ENCODE measurements around the gene ADGRE1. TPM values are rescaled to one million over a fixed set of nuclear protein-coding genes. Genes with fewer than 3 reads are reported as not detected.

ADGRE1 gene, protein sequence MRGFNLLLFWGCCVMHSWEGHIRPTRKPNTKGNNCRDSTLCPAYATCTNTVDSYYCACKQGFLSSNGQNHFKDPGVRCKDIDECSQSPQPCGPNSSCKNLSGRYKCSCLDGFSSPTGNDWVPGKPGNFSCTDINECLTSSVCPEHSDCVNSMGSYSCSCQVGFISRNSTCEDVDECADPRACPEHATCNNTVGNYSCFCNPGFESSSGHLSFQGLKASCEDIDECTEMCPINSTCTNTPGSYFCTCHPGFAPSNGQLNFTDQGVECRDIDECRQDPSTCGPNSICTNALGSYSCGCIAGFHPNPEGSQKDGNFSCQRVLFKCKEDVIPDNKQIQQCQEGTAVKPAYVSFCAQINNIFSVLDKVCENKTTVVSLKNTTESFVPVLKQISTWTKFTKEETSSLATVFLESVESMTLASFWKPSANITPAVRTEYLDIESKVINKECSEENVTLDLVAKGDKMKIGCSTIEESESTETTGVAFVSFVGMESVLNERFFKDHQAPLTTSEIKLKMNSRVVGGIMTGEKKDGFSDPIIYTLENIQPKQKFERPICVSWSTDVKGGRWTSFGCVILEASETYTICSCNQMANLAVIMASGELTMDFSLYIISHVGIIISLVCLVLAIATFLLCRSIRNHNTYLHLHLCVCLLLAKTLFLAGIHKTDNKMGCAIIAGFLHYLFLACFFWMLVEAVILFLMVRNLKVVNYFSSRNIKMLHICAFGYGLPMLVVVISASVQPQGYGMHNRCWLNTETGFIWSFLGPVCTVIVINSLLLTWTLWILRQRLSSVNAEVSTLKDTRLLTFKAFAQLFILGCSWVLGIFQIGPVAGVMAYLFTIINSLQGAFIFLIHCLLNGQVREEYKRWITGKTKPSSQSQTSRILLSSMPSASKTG
- total RNA-seq: 1 to 10 TPM; 2.2 to 3.1 (median 2.7) TPM

DNA sequence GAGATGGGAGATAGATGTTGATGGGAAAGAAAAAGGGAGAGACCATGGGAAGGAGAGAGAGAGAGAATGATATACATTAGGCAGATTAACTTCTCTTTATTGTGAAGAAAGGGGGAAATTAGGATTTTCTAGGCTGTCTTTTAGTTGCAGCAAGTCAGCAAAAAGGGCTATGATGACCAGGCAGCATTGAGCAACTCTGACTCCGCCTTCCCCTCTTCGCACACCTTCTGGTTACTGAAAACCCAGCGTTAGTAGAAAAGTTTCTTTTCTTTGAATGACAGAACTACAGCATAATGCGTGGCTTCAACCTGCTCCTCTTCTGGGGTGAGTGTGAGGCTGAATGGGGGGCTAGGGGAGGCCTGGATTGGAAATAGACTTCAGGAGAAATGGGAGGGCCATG is at the start of gene ADGRE1:
Gene ADGRE1, plus strand, starts transcription at position 264 of the 400 bp plus-strand sequence. Its CDS starts 30 bp downstream, at position 294.
- Mint-ChIP-seq H3K4me3 (no peak within 1 kb of the TSS), H3K27me3 (ENCODE audit: low read depth) (no peaks in the 10 kb centered on the region), H3K4me1 (ENCODE audit: low read depth) (peaks cover 55% of the 10 kb centered on the region), H3K36me3 (ENCODE audit: insufficient read depth) (peaks cover 3% of the 10 kb centered on the region), H3K9me3 (peaks cover 13% of the 10 kb centered on the region)
- ATAC-seq (peak; percentile 46 to 47), DNase-seq (no peak)

DNA sequence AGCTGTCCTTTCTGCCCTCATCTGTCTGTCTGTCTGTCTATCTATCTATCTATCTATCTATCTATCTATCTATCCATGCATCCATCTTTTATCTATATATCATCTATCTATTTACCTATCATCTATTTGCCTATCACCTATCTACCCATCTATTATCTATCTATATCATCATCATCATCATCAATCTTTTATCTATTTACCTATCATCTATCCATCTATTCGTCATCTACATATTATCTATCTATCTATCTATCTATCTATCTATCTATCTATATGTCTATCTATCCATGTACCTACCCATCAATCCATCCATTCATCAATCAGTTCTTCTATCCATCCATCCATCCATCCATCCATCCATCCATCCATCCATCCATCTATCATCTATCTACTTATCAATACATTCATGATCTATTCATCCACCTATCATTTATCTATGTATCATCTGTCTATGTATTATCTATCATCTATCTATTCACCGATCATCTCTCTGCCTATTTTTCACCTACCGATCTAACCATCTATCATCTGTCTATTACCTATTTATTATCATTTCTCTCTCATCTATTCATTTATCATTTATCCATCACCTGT is 49.2 kb upstream of the ADGRE1 start:
- DNase-seq: no peak
- no peaks in the 10 kb centered on the region for H3K27me3 Mint-ChIP-seq (ENCODE audit: low read depth)
- peaks cover 38% of the 10 kb centered on the region for H3K36me3 Mint-ChIP-seq (ENCODE audit: insufficient read depth)
- no peaks in the 10 kb centered on the region for H3K9me3 Mint-ChIP-seq
- no peak for ATAC-seq
- H3K4me3 Mint-ChIP-seq: no peak overlapping the region
- H3K4me1 Mint-ChIP-seq (ENCODE audit: low read depth): peaks cover 25% of the 10 kb centered on the region

DNA sequence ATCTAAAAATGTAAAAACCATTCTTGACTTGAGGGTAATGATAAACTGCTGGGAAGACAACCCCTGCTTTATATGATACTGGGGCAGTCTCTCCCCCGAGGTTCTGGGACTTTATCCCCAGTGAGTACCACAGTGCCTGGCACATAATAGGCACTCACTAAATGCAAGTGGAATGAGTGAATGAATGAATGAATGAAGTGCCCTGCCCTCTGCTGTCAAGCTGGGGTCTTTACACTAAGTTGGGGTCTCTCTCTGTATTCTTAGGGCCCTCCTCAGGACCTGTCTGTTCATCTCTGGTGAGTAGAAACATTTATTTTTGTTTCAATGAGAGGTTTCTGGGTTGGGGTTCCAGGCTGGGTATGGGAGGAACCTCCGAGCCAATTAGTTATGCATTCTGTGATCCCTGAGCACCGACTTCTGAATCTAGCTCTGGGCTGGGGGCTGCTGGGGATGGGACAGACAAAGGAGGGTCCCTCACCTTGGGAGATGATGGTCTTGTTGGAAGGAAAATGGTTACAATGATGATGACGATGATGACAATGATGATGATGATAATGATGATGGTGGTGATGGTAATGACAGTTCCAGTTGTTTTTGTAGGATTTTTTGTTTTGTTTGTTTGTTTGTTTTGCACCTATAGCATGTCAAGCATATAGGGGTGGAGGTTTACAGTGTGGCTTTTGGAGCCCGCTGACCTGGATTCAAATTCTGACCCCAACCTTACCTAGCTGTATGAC is 44.3 kb upstream of the ADGRE1 start:
- H3K4me1 Mint-ChIP-seq (ENCODE audit: low read depth): peaks cover 5% of the 10 kb centered on the region
- no peaks in the 10 kb centered on the region for H3K27me3 Mint-ChIP-seq (ENCODE audit: low read depth)
- peaks cover 20% of the 10 kb centered on the region for H3K36me3 Mint-ChIP-seq (ENCODE audit: insufficient read depth)
- no peaks in the 10 kb centered on the region for H3K9me3 Mint-ChIP-seq
- H3K4me3 Mint-ChIP-seq: no peak overlapping the region
- ATAC-seq: no peak
- DNase-seq: no peak

- DNase-seq: no peak
- no peaks in the 10 kb centered on the region for H3K9me3 Mint-ChIP-seq
- no peaks in the 10 kb centered on the region for H3K4me1 Mint-ChIP-seq (ENCODE audit: low read depth)
- no peak overlapping the region for H3K4me3 Mint-ChIP-seq
- no peak for ATAC-seq
- no peaks in the 10 kb centered on the region for H3K27me3 Mint-ChIP-seq (ENCODE audit: low read depth)
- peaks cover 26% of the 10 kb centered on the region for H3K36me3 Mint-ChIP-seq (ENCODE audit: insufficient read depth)
These were observed 39.6 kb upstream of the ADGRE1 start for GRCh38 chr19:6847828-6848200.

DNA sequence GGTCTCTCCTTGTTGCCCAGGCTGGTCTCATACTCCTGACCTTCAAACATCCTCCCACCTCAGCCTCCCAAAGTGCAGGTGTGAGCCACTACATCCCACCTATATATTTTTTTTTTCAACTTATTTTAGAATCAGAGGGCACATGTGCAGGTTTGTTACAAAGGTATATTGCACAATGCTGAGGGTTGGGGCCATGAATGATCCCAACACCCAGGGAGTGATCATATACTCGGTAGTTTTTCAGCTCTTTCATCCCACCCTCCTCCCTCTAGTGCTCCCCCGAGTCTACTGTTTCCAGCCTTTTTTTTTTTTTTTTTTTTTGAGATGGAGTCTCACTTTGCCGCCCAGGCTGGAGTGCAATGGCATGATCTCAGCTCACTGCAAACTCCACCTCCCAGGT is 38.4 kb upstream of the ADGRE1 start:
- H3K27me3 Mint-ChIP-seq (ENCODE audit: low read depth): no peaks in the 10 kb centered on the region
- no peak overlapping the region for H3K4me3 Mint-ChIP-seq
- ATAC-seq (no peak), DNase-seq (no peak)
- H3K9me3 Mint-ChIP-seq: no peaks in the 10 kb centered on the region
- H3K4me1 Mint-ChIP-seq (ENCODE audit: low read depth): no peaks in the 10 kb centered on the region
- H3K36me3 Mint-ChIP-seq (ENCODE audit: insufficient read depth): peaks cover 27% of the 10 kb centered on the region

DNA sequence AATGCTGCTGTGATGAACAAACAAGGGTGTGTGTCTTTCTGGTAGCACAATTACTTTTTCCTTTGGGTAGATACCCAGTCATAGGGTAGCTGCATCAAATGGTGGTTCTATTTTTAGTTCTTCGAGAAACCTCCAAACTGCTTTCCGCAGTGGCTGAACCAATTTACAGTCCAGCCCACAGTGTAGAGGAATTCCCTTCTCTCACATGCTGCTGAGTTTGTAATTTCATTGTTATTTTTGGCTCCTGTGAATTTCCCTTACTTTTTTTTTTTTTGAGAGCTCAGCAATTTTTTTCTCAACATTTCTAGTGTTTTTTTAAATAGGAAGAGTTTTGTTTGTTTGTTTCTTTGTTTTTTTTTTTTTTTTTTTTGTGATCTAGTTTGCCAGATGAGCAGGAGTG is 37.5 kb upstream of the ADGRE1 start:
- peaks cover 29% of the 10 kb centered on the region for H3K36me3 Mint-ChIP-seq (ENCODE audit: insufficient read depth)
- H3K4me1 Mint-ChIP-seq (ENCODE audit: low read depth): no peaks in the 10 kb centered on the region
- DNase-seq (no peak), ATAC-seq (no peak)
- H3K27me3 Mint-ChIP-seq (ENCODE audit: low read depth): no peaks in the 10 kb centered on the region
- no peaks in the 10 kb centered on the region for H3K9me3 Mint-ChIP-seq
- H3K4me3 Mint-ChIP-seq: no peak overlapping the region

DNA sequence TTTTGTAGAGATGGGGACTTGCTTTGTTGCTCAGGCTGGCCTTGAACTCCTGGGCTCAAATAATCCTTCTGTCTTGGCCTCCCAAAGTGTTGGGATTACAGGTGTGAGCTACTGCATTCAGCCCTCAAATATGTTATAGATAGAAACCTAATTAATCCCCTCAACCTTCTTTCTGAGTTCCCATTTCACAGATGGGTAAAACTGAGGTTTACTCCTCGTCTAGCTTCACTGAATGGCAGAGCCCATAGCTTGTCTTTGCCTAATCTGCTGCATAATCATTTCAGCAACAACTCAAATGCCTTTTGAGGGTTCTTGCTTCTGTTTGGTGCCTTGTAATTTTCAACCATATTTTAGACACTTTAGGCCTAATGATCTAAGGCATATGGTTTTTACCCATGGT is 36.0 kb upstream of the ADGRE1 start:
- Mint-ChIP-seq H3K4me1 (ENCODE audit: low read depth) (no peaks in the 10 kb centered on the region), H3K27me3 (ENCODE audit: low read depth) (no peaks in the 10 kb centered on the region), H3K9me3 (no peaks in the 10 kb centered on the region), H3K36me3 (ENCODE audit: insufficient read depth) (peaks cover 41% of the 10 kb centered on the region), H3K4me3 (no peak overlapping the region)
- no peak for ATAC-seq
- no peak for DNase-seq

GRCh38 chr19:6852001-6852400 is 35.4 kb upstream of the ADGRE1 start:
- ATAC-seq: no peak
- H3K4me1 Mint-ChIP-seq (ENCODE audit: low read depth): no peaks in the 10 kb centered on the region
- H3K4me3 Mint-ChIP-seq: no peak overlapping the region
- no peaks in the 10 kb centered on the region for H3K27me3 Mint-ChIP-seq (ENCODE audit: low read depth)
- no peak for DNase-seq
- H3K9me3 Mint-ChIP-seq: no peaks in the 10 kb centered on the region
- H3K36me3 Mint-ChIP-seq (ENCODE audit: insufficient read depth): peaks cover 44% of the 10 kb centered on the region

DNA sequence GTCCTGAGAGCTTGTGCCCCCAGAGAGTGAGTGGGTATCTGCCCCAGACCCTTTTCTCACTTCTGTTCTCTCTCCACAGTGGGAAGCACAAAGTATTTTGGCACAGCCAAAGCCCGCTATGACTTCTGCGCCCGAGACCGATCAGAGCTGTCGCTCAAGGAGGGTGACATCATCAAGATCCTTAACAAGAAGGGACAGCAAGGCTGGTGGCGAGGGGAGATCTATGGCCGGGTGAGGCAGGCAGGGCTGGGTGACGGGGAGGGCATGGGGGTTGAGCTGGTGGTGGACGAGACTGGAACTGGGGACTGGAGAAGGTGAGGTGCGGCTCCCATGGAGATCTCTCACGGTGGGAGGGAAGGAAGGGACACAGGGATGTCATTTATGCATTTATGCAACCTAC is 33.5 kb upstream of the ADGRE1 start:
- no peak for DNase-seq
- ATAC-seq: no peak
- Mint-ChIP-seq H3K27me3 (ENCODE audit: low read depth) (no peaks in the 10 kb centered on the region), H3K4me3 (no peak overlapping the region), H3K36me3 (ENCODE audit: insufficient read depth) (peaks cover 43% of the 10 kb centered on the region), H3K4me1 (ENCODE audit: low read depth) (no peaks in the 10 kb centered on the region), H3K9me3 (no peaks in the 10 kb centered on the region)

DNA sequence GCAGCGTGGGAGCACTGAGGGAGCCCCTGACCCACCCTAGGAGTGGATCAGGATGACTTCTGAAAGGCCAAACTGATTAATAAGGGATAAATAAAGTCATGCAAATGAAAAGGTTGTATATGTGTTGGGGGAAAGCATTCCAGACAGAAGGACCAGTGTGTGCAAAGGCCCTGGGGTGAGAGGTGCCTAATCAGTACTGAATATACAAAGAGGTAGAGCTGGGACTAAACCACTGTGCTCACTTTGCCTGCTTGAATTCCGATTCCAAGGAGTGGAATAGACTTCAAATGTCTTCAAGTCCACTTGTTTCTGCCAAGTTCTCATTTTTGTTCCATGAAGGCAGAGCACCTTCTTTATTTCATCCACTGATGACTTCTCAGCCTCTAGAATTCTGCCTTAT is 32.6 kb upstream of the ADGRE1 start:
- ATAC-seq (no peak), DNase-seq (no peak)
- Mint-ChIP-seq H3K27me3 (ENCODE audit: low read depth) (no peaks in the 10 kb centered on the region), H3K4me1 (ENCODE audit: low read depth) (no peaks in the 10 kb centered on the region), H3K4me3 (no peak overlapping the region), H3K9me3 (no peaks in the 10 kb centered on the region), H3K36me3 (ENCODE audit: insufficient read depth) (peaks cover 40% of the 10 kb centered on the region)

GRCh38 chr19:6856749-6857372 is 30.5 kb upstream of the ADGRE1 start:
- ATAC-seq: no peak
- peaks cover 3% of the 10 kb centered on the region for H3K4me1 Mint-ChIP-seq (ENCODE audit: low read depth)
- H3K36me3 Mint-ChIP-seq (ENCODE audit: insufficient read depth): peaks cover 29% of the 10 kb centered on the region
- no peak for DNase-seq
- H3K9me3 Mint-ChIP-seq: no peaks in the 10 kb centered on the region
- no peaks in the 10 kb centered on the region for H3K27me3 Mint-ChIP-seq (ENCODE audit: low read depth)
- H3K4me3 Mint-ChIP-seq: no peak overlapping the region

DNA sequence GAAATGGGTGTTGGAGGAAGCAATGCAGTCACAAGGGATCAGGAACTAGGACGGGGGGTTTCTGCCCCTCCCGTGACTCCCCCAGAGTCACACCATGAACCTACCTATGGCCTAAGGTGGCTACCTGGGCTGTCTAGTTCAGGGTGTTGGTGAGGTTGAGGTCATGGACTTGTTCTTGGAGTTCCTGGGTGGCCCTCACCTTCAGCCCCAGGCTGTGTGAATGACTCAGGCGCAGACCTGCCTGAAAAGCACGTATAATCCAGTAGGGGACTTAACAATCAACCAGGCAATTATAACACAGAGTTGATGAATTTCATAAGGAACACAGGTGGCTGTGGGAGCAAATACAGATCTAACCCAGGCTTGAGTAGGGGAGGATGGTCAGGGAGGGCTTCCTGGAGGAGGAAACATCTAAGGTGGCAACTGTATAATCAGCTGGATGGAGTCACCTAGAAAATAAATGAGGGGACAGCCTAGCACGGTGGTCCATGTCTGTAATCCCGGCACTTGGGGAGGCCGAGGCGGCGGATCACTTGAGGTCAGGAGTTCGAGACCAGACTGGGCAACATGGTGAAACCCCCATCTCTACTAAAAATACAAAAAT is 25.6 kb upstream of the ADGRE1 start:
- peaks cover 3% of the 10 kb centered on the region for H3K36me3 Mint-ChIP-seq (ENCODE audit: insufficient read depth)
- ATAC-seq: no peak
- peaks cover 15% of the 10 kb centered on the region for H3K4me1 Mint-ChIP-seq (ENCODE audit: low read depth)
- no peaks in the 10 kb centered on the region for H3K27me3 Mint-ChIP-seq (ENCODE audit: low read depth)
- no peak for DNase-seq
- no peak overlapping the region for H3K4me3 Mint-ChIP-seq
- no peaks in the 10 kb centered on the region for H3K9me3 Mint-ChIP-seq

DNA sequence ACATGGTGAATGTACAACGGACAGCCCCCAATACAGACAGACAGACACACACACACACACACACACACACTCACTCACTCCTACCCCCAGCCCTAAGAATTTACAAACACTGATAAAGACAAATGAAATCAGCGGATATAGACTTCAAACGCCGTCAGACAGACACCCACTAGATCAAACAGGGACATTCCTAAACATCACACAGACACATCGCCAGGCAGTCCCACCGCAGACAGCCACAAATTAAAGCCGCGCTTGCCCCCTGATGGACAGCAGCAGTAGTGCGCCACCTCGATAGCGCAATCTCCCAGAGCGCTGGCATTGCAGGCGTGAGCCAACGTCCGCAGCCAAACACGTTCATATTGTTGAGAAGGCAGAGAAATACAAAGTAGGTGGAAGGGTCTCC is 24.7 kb upstream of the ADGRE1 start:
- peak overlapping the region; percentile 79 for H3K4me3 Mint-ChIP-seq
- ATAC-seq (peak; percentile 86 to 88), DNase-seq (peak; percentile 90)
- no peaks in the 10 kb centered on the region for H3K36me3 Mint-ChIP-seq (ENCODE audit: insufficient read depth)
- no peaks in the 10 kb centered on the region for H3K27me3 Mint-ChIP-seq (ENCODE audit: low read depth)
- H3K9me3 Mint-ChIP-seq: no peaks in the 10 kb centered on the region
- peaks cover 18% of the 10 kb centered on the region for H3K4me1 Mint-ChIP-seq (ENCODE audit: low read depth)
